Left hindlimb (tissue), 1 donor: ENCODE data around the gene CASTOR2.
"Not testable (repeated sequence)": the region's sequence is repeated elsewhere in the genome, so short reads cannot be mapped to it uniquely, and the experiment has no call there.

Experiments
- DNase-seq: peaks from one replicate; pipeline ENCODE4 v3.0.0-alpha.2; 2018

CASTOR2 gene

GRCh38 chr7:74996361-74996760 lies 31.9 kb downstream of the CASTOR2 start:
- DNase-seq: not testable (repeated sequence)

- DNase-seq: not testable (repeated sequence)
These were observed 33.3 kb downstream of the CASTOR2 start for GRCh38 chr7:74997811-74998210.

- not testable (repeated sequence) for DNase-seq
These were observed 36.9 kb downstream of the CASTOR2 start for GRCh38 chr7:75001356-75001755.

GRCh38 chr7:75010036-75010435 lies 45.5 kb downstream of the CASTOR2 start:
- DNase-seq: no peak

- DNase-seq: no peak
These were observed 53.3 kb downstream of the CASTOR2 start for GRCh38 chr7:75017832-75018231.

GRCh38 chr7:75018570-75019364 lies 54.3 kb downstream of the CASTOR2 start:
- DNase-seq: no peak

GRCh38 chr7:75019800-75020199 lies 55.3 kb downstream of the CASTOR2 start:
- no peak for DNase-seq

GRCh38 chr7:75024922-75025321 lies 60.4 kb downstream of the CASTOR2 start:
- no peak for DNase-seq

GRCh38 chr7:75028299-75028698 lies 63.8 kb downstream of the CASTOR2 start:
- DNase-seq: no peak

- DNase-seq: no peak
These were observed 68.6 kb downstream of the CASTOR2 start for GRCh38 chr7:75033064-75033463.

- DNase-seq: no peak
These were observed 69.3 kb downstream of the CASTOR2 start for GRCh38 chr7:75033826-75034225.

- DNase-seq: no peak
These were observed 74.0 kb downstream of the CASTOR2 start for GRCh38 chr7:75038508-75038907.

GRCh38 chr7:75039166-75039565 lies 74.7 kb downstream of the CASTOR2 start:
- DNase-seq: no peak

GRCh38 chr7:75039709-75040108 lies 75.2 kb downstream of the CASTOR2 start:
- DNase-seq: no peak

GRCh38 chr7:75040512-75040911 lies 76.0 kb downstream of the CASTOR2 start:
- no peak for DNase-seq

GRCh38 chr7:75042286-75042685 lies 77.8 kb downstream of the CASTOR2 start:
- no peak for DNase-seq

GRCh38 chr7:75042831-75043703 lies 78.6 kb downstream of the CASTOR2 start:
- DNase-seq: no peak

GRCh38 chr7:75045881-75046280 lies 81.4 kb downstream of the CASTOR2 start:
- no peak for DNase-seq

GRCh38 chr7:75048435-75049379 lies 84.2 kb downstream of the CASTOR2 start:
- DNase-seq: no peak

GRCh38 chr7:75049817-75050216 lies 85.3 kb downstream of the CASTOR2 start:
- DNase-seq: no peak

GRCh38 chr7:75050501-75050900 lies 86.0 kb downstream of the CASTOR2 start:
- DNase-seq: no peak

GRCh38 chr7:75054744-75055143 lies 90.2 kb downstream of the CASTOR2 start:
- DNase-seq: peak; percentile 65

GRCh38 chr7:75055155-75055554 lies 90.7 kb downstream of the CASTOR2 start:
- peak; percentile 45 for DNase-seq
